Suppressor macrophage treated with lipopolysaccharide for 4 hours (primary cell): ENCODE results near the gene PTPRN2.

Source experiments
- DNase-seq: peaks from one replicate; pipeline ENCODE4 v3.0.0-alpha.2; 2020

PTPRN2 gene

GRCh38 chr7:157769086-157769485 is 818.5 kb downstream of the PTPRN2 start:
- DNase-seq = no peak

GRCh38 chr7:157768198-157768597 is 819.4 kb downstream of the PTPRN2 start:
- no peak for DNase-seq

DNA sequence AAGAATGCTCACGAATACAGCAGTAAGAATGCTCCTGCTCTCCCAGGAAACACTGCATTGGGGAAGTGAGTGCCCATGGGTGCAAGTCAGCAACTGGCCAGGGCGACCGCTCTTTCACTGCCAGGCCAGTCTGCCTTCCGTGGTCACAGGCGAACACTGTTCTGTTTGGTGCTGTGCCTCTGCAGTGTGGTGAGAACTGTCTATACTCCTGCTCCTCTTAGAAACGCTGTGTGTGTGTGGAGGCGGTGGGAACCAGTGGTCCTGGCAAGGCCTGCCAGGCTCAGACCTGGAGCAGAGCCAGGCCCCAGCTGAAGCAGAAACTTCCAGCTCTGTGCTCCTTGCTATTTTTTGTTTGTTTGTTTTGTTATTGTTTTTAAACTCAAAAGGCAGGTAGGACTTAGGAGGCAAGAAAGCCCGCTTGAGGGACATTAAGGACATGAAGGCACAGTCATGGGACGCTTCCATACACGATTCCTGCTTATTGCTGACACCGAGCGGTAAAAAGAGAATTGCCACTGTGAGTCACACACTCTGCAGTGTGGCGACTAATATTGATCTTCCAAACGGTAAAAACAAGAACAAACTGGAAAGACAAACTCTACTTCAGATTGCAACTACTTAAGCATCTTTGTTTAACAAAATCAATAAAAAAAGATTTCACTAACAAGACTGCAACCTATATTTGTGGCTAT is 820.0 kb downstream of the PTPRN2 start:
- DNase-seq = no peak

DNA sequence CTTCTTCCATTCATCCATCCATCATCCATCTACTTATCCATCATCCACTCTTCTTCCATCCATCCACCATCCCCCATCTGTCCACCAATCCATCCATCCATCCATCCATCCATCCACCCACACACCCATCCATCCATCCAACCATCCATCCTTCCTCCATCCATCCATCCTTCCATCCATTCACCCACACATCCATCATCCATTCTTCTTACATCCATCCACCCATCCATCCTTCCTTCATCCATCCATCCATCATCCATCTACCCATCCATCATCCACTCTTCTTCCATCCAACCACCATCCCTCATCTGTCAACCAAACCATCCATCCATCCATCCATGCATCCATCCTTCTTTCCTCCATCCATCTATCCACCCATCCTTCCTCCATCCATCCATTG is 821.5 kb downstream of the PTPRN2 start:
- DNase-seq = no peak

- DNase-seq = no peak
These were observed 822.6 kb downstream of the PTPRN2 start for GRCh38 chr7:157764946-157765537.

DNA sequence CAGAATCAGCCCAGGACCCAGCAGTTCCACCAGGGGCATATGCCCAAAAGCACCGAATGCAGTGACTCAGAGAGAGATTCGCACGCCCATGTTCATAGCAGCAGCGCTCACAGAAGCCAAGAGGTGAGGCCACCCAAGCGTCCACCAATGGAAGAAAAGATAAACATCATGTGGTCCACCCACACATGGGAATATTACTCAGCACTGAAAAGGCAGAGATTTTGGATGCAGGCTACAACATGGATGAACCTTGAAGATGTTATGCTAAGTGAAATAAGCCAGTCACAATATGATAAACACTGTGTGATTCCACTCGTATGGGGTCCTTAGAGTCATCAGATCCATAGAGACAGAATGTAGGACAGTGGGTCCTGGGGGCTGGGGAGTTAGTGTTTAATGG is 823.4 kb downstream of the PTPRN2 start:
- DNase-seq = no peak

DNA sequence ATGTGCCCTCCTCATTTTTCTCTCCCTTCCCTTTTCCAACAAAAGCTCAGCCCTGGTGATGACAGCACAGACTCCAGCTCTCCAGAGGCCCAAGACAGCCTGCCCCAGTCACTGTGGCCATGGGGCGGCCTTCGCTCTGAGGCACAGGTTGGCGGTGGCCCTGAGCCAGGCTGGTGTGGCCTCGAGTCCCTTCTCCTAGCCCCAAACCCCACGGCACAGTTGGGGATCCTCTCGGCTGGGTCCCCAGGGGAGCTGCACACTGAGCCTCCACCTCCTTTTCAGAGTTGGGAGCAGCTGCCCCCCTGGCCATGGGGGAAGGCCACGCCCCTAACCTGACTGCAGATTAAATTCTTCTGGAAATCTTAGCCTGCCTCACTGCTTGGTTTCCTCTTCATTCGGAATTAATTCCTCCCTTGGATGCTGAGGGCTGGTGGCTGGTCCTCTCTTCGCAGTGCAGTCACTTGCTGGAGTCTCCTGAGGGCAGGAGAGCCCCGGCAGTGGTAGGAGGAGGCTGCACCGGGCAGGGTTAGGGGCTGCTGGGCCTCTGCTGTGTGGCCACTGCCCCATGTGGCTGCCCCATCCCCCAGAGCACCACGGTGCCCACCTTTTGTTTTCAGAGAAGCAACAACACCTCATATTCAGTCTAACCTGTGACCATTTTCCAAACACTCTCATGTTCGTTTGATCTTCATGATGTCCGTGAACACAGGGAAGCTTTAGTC is 824.2 kb downstream of the PTPRN2 start:
- DNase-seq = no peak

GRCh38 chr7:157762824-157763223 is 824.8 kb downstream of the PTPRN2 start:
- no peak for DNase-seq

DNA sequence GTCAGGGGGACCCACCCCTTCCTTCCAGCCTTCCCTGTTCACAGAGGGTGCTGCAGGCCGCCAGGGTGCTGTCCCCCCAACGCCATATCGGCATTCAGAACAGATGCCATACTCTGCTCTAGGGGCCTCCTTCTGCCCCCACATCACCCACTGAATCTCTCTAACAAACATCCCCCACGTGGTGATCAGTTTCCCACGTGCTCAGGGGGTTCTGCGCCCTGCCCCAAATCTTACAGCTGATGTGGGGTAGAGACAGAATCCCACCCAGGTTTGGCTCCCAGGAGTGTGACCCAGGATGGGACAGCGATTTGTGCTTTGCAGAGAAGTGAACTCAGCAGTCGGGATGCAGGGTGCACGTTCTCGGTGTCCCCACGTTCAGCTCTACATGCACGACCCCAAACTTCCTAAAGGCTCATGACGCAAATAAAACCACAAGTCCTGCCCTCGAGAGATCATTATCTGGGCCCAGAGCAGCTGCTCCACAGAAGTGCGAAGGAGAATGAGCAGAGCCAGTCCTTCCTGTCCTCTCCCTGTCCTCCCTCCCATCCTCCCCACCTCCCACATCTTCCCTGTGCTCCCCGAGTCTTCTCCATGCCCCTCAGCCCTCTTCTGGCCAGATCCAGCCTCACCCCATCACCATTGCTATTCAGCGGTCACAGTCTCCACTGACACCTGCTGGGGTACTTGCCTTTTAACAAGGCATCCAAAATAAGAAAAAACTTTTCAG is 827.5 kb downstream of the PTPRN2 start:
- DNase-seq = no peak

DNA sequence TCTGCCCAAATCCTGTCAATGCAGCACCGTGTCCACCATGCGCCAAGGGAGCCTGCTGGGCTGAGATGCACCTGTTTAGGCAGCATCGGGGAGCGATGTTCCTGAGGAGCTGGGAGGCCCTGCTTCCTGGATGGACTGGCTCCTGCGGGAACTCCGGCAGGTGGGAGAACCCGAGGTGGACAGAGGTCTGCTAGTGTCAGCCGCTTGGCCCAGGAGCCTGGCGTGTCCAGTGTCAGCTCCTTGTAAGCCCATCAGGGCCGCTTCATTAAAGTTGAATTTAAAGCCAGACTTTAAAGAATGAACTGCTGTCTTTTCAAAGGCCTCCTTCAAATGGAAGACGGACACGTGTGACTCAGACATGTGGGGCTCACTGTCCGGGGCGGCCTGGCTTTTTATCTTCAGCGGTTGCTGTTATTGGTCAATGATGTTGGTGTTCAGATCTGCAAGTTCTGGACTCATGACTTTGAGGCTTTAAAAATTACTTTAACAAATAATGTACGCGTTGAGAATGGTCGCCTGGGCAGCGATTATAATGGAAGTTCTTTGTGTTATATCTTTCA is 828.3 kb downstream of the PTPRN2 start:
- DNase-seq = no peak

GRCh38 chr7:157758468-157759245 is 829.0 kb downstream of the PTPRN2 start:
- DNase-seq = no peak

GRCh38 chr7:157757776-157758467 is 829.7 kb downstream of the PTPRN2 start:
- DNase-seq = no peak

GRCh38 chr7:157757211-157757610 is 830.4 kb downstream of the PTPRN2 start:
- no peak for DNase-seq

GRCh38 chr7:157755741-157756140 is 831.9 kb downstream of the PTPRN2 start:
- DNase-seq = no peak

DNA sequence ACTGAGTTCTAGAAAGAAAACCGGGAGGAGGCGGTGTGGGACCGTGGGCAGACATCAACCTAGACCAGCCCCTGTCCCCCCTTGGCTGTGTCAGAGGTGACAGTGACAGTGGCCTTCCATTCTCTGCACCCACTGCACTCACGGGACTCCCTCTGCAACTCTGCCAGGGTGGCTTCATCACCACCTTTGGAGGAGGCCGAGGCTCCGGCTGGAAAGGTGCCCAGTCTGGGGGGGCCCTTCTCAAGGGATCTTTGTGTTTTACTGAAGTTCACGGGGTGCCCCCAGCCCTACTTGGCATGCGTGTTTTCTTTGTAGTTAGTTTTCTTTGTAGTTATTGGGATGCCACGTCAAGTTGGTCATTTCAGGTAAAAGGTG is 833.2 kb downstream of the PTPRN2 start:
- no peak for DNase-seq

GRCh38 chr7:157753713-157754415 is 833.8 kb downstream of the PTPRN2 start:
- DNase-seq = no peak

GRCh38 chr7:157752832-157753291 is 834.8 kb downstream of the PTPRN2 start:
- no peak for DNase-seq

- no peak for DNase-seq
These were observed 835.5 kb downstream of the PTPRN2 start for GRCh38 chr7:157751951-157752673.

DNA sequence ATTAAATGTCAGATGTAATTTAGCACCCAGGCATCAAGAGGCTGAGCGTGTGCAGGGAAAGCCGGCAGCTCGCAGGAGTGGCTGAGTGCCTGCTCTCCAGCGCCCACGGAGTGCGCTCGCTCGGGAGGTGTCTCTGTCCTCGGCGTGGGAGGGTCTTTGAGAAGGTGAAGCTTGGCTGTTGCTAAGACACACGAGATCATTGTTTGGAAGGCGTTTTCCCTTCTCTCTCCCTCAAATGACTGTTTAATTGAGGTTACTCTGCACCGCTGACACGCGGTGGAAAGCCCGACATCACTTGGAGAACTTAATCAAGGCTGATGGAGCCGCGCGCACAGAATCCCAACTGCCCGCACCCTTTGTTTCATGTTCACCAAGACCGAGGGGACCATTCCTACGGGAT is 836.2 kb downstream of the PTPRN2 start:
- no peak for DNase-seq

- DNase-seq = no peak
These were observed 837.3 kb downstream of the PTPRN2 start for GRCh38 chr7:157750291-157750690.
